ENCODE measurements around the gene ABCA6.

ABCA6 gene

DNA sequence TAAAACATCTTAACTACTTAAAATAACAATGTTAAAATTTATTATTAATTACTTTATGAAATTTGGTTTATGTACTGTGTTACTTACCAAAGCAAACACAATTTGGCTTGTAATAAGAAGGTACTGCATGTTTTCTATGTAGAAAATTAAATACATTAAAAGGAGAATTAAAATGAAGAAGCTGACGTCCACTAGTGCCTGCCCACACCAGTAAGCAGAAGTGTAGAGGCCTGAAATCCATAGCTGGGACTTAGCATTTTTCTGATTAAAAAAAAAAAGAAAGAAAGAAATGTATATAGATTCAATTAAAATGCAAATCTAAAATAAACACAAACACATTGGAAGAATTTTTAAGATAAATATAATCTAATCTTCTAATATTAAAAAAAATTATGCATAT is 45.2 kb downstream of the ABCA6 start:
- DNase-seq (ENCODE audit: low read depth): no peak
- TF ChIP-seq, protein P1, sequence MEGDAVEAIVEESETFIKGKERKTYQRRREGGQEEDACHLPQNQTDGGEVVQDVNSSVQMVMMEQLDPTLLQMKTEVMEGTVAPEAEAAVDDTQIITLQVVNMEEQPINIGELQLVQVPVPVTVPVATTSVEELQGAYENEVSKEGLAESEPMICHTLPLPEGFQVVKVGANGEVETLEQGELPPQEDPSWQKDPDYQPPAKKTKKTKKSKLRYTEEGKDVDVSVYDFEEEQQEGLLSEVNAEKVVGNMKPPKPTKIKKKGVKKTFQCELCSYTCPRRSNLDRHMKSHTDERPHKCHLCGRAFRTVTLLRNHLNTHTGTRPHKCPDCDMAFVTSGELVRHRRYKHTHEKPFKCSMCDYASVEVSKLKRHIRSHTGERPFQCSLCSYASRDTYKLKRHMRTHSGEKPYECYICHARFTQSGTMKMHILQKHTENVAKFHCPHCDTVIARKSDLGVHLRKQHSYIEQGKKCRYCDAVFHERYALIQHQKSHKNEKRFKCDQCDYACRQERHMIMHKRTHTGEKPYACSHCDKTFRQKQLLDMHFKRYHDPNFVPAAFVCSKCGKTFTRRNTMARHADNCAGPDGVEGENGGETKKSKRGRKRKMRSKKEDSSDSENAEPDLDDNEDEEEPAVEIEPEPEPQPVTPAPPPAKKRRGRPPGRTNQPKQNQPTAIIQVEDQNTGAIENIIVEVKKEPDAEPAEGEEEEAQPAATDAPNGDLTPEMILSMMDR (IDR thresholded peaks at IDR 0.05; ENCODE audit: low read depth, low read length, missing control alignments): no peak
- no peak overlapping the region for H3K4me3 ChIP-seq (ENCODE audit: low read depth, low read length)

DNA sequence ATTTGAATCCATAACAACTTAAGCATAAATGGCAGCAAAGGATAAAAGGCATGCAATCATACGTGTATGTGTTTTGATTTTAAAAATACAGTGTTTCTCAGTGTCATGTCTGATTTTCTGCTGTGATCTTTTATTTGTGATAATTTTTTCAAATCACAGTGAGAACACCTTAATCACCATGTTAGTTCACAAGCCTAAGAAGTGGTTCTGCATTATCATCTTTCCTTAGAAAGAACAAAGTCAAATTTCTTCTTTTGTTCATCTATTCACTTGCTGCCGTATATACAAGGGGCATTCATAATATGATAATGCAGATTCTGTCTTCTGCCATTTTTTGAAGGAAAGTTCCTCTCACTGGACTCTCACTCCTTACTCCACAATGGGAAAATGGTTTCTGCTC is 47.7 kb downstream of the ABCA6 start:
- no peak for DNase-seq (ENCODE audit: low read depth)
- TF ChIP-seq, protein P1 (IDR thresholded peaks at IDR 0.05; ENCODE audit: low read depth, low read length, missing control alignments): no peak

DNA sequence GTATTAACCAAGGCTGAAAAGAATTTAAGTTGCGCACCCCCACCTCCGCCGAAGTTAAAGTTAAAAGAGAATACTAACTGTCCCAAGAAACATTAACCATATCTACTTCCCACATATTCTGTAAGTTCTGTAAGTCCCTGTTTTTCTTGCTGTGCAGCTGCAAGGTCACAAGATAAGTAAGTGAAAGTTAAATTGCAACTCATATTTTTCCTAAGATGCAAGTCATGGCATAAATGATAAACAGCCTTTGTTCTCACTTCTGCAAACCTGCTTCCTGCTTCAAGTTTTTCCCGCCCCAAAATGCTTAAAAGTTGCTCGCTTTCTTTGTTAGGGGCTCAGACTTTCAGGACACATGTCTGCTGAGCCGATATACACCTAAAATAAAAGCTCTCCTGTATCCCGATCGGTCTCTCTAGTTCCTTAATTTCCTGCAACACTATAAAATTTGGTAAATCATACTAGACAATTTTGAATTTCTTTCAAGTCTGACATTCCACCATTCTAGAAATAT is 48.4 kb downstream of the ABCA6 start:
- no peak for DNase-seq (ENCODE audit: low read depth)
- TF ChIP-seq, protein P1 (IDR thresholded peaks at IDR 0.05; ENCODE audit: low read depth, low read length, missing control alignments): no peak
- H3K4me3 ChIP-seq (ENCODE audit: low read depth, low read length): no peak overlapping the region

More for the DNA sequence above, 47.7 kb downstream of the ABCA6 start:
- no peak overlapping the region for H3K4me3 ChIP-seq (ENCODE audit: low read depth, low read length)

DNA sequence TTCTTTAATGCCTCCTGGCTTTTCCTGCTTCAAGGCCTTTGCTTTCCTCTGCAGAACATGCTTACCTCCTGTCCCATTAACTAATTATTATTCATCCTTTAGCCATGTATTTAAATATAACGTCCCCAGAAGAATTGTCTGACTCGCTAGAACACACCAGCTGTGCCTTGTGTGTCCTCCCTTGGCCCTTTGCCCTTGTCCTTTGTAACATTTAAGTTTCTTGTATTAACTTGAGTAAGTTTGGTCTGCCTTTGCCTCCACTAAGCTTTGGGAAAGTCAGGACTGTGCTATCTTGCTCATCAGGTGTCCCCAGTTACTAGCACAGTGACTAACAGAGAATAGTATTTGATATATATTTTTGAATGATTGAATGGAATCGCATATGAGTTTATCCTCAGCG is 51.3 kb downstream of the ABCA6 start:
- H3K4me3 ChIP-seq (ENCODE audit: low read depth, low read length): no peak overlapping the region
- no peak for DNase-seq (ENCODE audit: low read depth)
- TF ChIP-seq, protein P1 (IDR thresholded peaks at IDR 0.05; ENCODE audit: low read depth, low read length, missing control alignments): no peak

DNA sequence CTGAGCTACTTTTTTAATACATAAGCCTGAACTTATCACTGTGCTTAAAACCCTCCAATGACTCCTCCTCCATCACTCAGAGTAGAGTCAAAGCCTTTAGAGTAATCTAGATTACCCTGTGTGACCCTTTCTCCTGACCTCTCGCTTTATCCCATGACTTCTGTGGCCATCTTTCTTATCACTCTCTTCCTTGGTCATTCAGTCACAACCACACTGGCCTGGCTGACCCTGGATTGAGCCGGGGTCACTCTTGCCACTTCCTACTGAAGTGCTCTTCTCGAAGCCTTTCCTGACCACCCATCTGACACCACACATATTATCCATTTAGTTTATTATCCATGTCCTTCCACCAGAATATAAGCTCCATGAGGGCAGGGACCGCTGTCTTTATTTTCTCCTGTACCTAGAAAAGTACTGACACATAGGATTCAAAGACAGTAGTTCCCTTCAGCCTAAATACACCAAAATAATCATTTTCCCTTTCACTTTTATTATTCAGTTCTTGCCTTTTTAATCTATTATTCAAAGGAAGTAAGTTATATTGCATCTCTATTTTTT is 53.0 kb downstream of the ABCA6 start:
- H3K4me3 ChIP-seq (ENCODE audit: low read depth, low read length): no peak overlapping the region

DNA sequence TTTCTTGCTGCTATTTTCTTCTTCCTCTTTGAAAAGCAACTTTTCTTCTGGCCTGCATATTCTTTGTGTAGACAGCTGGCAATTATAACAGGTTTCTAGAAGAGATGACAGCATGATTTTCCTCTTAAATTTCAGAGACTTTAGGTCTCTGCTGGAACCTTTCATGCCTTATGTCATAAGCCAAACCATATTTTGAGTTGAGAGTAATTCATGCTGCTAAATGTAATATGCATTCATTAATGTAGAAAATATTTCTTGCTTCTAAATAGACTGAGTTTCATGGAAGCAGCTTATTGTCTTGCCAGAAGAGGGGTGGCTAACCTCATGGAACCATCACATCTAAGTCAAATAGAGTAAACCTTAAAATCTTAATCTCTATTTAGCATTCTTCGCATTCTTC is 55.1 kb downstream of the ABCA6 start:
- DNase-seq (ENCODE audit: low read depth): no peak
- TF ChIP-seq, protein P1 (IDR thresholded peaks at IDR 0.05; ENCODE audit: low read depth, low read length, missing control alignments): no peak
- no peak overlapping the region for H3K4me3 ChIP-seq (ENCODE audit: low read depth, low read length)

More for the DNA sequence above, 53.0 kb downstream of the ABCA6 start:
- TF ChIP-seq, protein P1 (IDR thresholded peaks at IDR 0.05; ENCODE audit: low read depth, low read length, missing control alignments): no peak
- DNase-seq (ENCODE audit: low read depth): no peak

DNA sequence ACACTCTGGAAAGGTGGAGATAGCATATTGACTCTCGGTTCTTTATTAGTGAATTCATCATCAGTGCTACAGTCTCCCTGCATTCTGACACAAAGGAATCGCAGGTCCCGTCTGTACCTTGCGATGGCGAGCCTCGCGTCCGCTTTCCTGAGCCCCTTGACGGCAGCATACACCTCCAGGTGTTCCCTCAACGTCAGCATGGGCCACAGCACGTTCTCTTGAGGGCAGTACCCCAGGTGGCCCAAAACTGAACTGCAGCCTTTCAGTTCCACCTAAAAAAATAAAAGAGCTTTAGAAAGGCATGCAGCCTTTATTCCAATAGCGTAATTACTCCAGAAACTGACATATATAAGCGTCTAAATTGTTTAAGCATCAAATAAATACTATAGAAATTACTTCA is 56.8 kb downstream of the ABCA6 start:
- no peak overlapping the region for H3K4me3 ChIP-seq (ENCODE audit: low read depth, low read length)
- TF ChIP-seq, protein P1 (IDR thresholded peaks at IDR 0.05; ENCODE audit: low read depth, low read length, missing control alignments): peak; percentile 29
- DNase-seq (ENCODE audit: low read depth): no peak
